Fibroblast of the aortic adventitia (primary cell): ENCODE data around the gene RELN. TPM values are rescaled to one million over a fixed set of nuclear protein-coding genes. Genes with fewer than 3 reads are reported as not detected.

Source experiments
- DNase-seq: peaks from one replicate; pipeline ENCODE4 v3.0.0-alpha.2; 2010; ENCODE audit warnings: low read depth
- H3K4me3 ChIP-seq: 2 replicates; pipeline ENCODE4 v1.5.1; 2011; ENCODE audit warnings: low read depth, mild to moderate bottlenecking, control low read depth, low read length, moderate library complexity
- CTCF ChIP-seq: IDR thresholded peaks from 2 replicates; pipeline ENCODE4 v1.5.1; 2011; ENCODE audit warnings: mild to moderate bottlenecking, low read length, control low read depth, inconsistent platforms; ENCODE audit not compliant: insufficient read depth
- total RNA-seq: library from RNA; depleted of rRNA; stranded (reverse); fragments of >200 nt; gene quantifications from 2 replicates; pipeline ENCODE4 v1.2.3, GENCODE V29; 2012; ENCODE audit warnings: low replicate concordance

RELN gene
- total RNA-seq, 1 donor: 88.7 TPM

DNA sequence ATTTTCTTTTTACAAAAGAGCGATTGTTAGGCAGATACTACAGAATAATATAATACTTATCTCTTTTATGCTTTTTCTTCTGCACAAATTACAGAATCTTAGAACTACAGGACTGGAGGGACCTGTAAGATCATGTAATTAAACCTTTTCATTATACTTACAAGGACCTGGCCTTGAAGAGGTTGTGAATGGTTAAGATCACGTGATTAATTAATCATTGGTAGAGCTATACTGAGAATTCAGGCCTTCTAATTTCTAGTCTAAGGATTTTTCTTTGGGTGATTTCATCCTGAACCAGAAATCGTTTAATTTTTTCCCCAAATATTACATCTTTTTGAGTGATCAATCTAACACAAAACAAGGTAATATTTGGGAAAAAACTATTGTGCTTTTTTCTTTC is 379.7 kb downstream of the RELN start:
- TF ChIP-seq CTCF: no peak
- H3K4me3 ChIP-seq: no peak overlapping the region
- DNase-seq: no peak

DNA sequence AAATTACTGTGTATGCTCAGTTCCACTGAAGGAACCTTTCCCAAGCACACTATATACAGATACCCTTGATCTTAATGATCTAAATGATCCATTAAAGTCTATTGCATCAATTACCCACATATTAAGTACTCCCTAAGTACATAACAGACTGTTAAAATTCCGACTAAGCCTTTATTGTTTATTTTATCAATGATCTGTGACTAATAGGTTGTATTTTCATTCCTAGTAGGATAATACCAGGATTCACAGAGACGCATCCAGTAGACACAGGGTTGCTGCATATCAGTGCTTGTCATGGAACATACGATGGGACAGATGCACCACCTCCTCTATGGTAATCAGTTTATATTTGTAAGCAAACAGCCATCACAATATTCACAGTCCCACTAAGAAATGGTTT is 383.8 kb downstream of the RELN start:
- TF ChIP-seq CTCF: no peak
- no peak for DNase-seq
- H3K4me3 ChIP-seq: no peak overlapping the region

DNA sequence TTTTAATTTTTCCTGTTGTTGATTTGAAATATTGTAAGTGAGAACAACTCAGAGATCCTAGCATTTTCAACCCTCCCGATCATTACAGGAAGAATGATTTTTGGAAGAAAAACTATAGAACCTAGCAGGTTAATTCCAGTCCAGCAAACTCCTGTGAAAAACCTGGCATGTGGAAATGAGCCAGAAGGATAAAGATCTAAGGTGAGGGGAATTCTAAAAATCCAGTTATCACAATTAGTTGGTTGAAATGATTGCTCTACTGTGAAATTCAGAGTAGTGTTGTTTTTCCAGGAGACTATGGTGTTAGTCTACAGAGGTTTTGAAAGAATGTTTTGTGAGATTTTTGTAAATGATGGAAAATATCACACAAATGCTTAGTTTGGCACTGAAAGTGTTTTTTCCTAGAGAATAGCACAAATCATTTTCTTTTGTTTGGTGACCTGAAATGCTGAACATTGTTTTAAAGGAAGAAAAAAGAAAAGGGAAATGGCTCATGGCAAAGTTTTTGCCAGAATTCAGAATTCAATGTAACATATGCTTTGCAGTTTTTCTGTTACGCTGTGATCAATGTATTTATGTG is 391.0 kb downstream of the RELN start:
- H3K4me3 ChIP-seq: no peak overlapping the region
- no peak for TF ChIP-seq CTCF
- DNase-seq: no peak

GRCh38 chr7:103597606-103598005 is 391.9 kb downstream of the RELN start:
- H3K4me3 ChIP-seq: no peak overlapping the region
- DNase-seq: no peak
- TF ChIP-seq CTCF: no peak

GRCh38 chr7:103594186-103594585 is 395.3 kb downstream of the RELN start:
- DNase-seq: no peak
- H3K4me3 ChIP-seq: no peak overlapping the region
- TF ChIP-seq CTCF: no peak

GRCh38 chr7:103593691-103594090 is 395.8 kb downstream of the RELN start:
- H3K4me3 ChIP-seq: no peak overlapping the region
- no peak for DNase-seq
- no peak for TF ChIP-seq CTCF

DNA sequence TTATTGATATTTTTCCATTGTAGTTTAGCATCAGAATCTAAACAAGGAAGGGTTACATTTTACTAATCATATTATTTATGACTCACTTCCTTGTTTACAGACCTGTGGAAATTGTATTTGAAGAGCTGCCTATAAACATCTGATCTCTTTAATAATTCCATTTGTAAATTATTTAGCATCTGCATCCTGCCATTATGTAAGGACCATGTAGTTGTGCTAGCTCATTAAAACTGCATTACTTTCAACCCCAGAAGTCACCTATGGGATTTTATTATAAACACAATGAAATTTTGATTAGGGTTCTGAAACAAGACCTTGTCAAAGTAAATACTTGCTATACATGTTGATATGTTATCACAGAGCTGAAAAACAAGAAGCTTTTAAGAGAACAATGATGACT is 396.6 kb downstream of the RELN start:
- TF ChIP-seq CTCF: no peak
- DNase-seq: no peak
- H3K4me3 ChIP-seq: no peak overlapping the region
